Peyer's patch (tissue), 4 donors: Measurements from ENCODE around the gene BAZ1B.

ENCODE experiments used
- POLR2A ChIP-seq, 2 donors: fragments of 450-650 bp; IDR thresholded peaks; one replicate each; pipeline ENCODE4 v1.5.1; 2017; ENCODE audit warnings: antibody characterized with exemption in 2 of 2, mild to moderate bottlenecking in 2 of 2, moderate library complexity in 2 of 2
- TF ChIP-seq, protein P1 (sequence below), 6 experiments: fragments of 450-650 bp in 4 of 6; fragments of 200-600 bp in 2 of 6; sonication (generic) in 1 of 6; IDR thresholded peaks; one replicate each; pipeline ENCODE4 v1.5.1; 2017 to 2019; ENCODE audit warnings: antibody characterized with exemption in 6 of 6, mild to moderate bottlenecking in 3 of 6, moderate library complexity in 1 of 6

DNA sequence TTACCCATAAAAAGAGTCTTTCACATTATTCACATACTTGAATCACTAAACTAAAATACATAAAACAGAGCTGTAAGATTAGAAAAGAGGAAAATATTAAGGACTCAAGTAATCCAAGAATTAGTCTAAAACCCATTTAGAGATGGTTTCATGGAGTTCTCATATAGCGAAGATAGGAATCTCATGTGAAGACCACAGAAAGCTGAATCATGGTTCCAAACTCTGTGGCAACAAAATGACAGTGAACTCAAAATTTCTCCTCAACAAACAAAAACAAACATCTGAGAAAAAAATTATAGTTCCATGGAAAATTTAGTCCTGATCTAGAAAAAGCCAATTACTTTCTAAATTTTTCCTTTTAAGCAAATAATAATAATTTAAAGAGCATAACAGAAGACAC, 34.6 kb downstream of the BAZ1B start:
- TF ChIP-seq, protein P1, sequence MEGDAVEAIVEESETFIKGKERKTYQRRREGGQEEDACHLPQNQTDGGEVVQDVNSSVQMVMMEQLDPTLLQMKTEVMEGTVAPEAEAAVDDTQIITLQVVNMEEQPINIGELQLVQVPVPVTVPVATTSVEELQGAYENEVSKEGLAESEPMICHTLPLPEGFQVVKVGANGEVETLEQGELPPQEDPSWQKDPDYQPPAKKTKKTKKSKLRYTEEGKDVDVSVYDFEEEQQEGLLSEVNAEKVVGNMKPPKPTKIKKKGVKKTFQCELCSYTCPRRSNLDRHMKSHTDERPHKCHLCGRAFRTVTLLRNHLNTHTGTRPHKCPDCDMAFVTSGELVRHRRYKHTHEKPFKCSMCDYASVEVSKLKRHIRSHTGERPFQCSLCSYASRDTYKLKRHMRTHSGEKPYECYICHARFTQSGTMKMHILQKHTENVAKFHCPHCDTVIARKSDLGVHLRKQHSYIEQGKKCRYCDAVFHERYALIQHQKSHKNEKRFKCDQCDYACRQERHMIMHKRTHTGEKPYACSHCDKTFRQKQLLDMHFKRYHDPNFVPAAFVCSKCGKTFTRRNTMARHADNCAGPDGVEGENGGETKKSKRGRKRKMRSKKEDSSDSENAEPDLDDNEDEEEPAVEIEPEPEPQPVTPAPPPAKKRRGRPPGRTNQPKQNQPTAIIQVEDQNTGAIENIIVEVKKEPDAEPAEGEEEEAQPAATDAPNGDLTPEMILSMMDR (IDR thresholded peaks at IDR 0.05): no peak
- no peak for TF ChIP-seq POLR2A (IDR thresholded peaks at IDR 0.05)
